Stomach (tissue), 4 donors: ENCODE measurements around the gene SLFN12L.

Experiments
- CTCF ChIP-seq, 7 experiments: fragments of 450-650 bp in 4 of 7; fragments of 200-600 bp in 3 of 7; sonication (generic) in 3 of 7; IDR thresholded peaks; one replicate each; pipeline ENCODE4 v1.5.1; 2016 to 2019; ENCODE audit warnings: antibody characterized with exemption in 7 of 7, control low read depth in 2 of 7, mild to moderate bottlenecking in 1 of 7
- EP300 ChIP-seq: sonication (generic); formaldehyde crosslinking; IDR thresholded peaks from one replicate; pipeline ENCODE4 v1.6.1; 2017; ENCODE audit warnings: antibody characterized with exemption

GRCh38 chr17:35555691-35556090, 18.2 kb upstream of the SLFN12L start:
- TF ChIP-seq CTCF (IDR thresholded peaks at IDR 0.05), result no peak
- no peak for TF ChIP-seq EP300
